MCF 10A (cell line): Measurements from ENCODE around the gene ASB11. TPM values are rescaled to one million over a fixed set of nuclear protein-coding genes. Genes with fewer than 3 reads are reported as not detected.
"Not testable (repeated sequence)": the region's sequence is repeated elsewhere in the genome, so short reads cannot be mapped to it uniquely, and the experiment has no call there.

Source experiments
- BruUV-seq: library from RNA; stranded (reverse); fragments of 400-500 nt; replicated peaks from 2 replicates; lab custom pipeline; 2021; lab: Mats Ljungman, UMichigan
- CTCF ChIA-PET: fragments of 300-600 bp; sonication (Branson Sonifier 250); formaldehyde crosslinking; extraction: SDS; loops from one replicate; lab custom pipeline; 2021; ENCODE audit warnings: antibody characterized with exemption, inconsistent platforms; lab: Yijun Ruan, JAX
- POLR2A ChIA-PET: fragments of 300-600, 350-650 bp; sonication (Branson Sonifier 250); formaldehyde crosslinking; extraction: SDS; loops from one replicate; lab custom pipeline; 2020; ENCODE audit warnings: antibody characterized with exemption, inconsistent platforms; lab: Yijun Ruan, JAX
- DNase-seq: peaks from one replicate; pipeline ENCODE4 v3.0.0-alpha.2; 2018; ENCODE audit not compliant: unreplicated experiment
- H3K27ac Mint-ChIP-seq: one replicate; pipeline ENCODE4 v1.8.0; 2022; ENCODE audit warnings: mild to moderate bottlenecking, low read depth, mixed read lengths; ENCODE audit not compliant: unreplicated experiment
- H3K27me3 Mint-ChIP-seq: one replicate; pipeline ENCODE4 v1.8.0; 2022; ENCODE audit warnings: mixed read lengths; ENCODE audit not compliant: insufficient read depth, unreplicated experiment
- H3K36me3 Mint-ChIP-seq: one replicate; pipeline ENCODE4 v1.8.0; 2022; ENCODE audit warnings: mild to moderate bottlenecking, moderate library complexity, mixed read lengths; ENCODE audit not compliant: insufficient read depth, unreplicated experiment
- H3K4me1 Mint-ChIP-seq: one replicate; pipeline ENCODE4 v1.8.0; 2022; ENCODE audit warnings: mixed read lengths; ENCODE audit not compliant: insufficient read depth, unreplicated experiment
- H3K4me3 Mint-ChIP-seq: one replicate; pipeline ENCODE4 v1.8.0; 2022; ENCODE audit warnings: mild to moderate bottlenecking, moderate library complexity, mixed read lengths; ENCODE audit not compliant: unreplicated experiment
- H3K9me3 Mint-ChIP-seq: one replicate; pipeline ENCODE4 v1.8.0; 2022; ENCODE audit warnings: mixed read lengths; ENCODE audit not compliant: unreplicated experiment
- CTCF ChIP-seq: fragments of 200-600 bp; IDR thresholded peaks from one replicate; pipeline ENCODE4 v1.8.0; 2022; ENCODE audit warnings: antibody characterized with exemption, mild to moderate bottlenecking; ENCODE audit not compliant: unreplicated experiment
- intact Hi-C: fragments of 100-400 bp; cut with micrococcal nuclease; formaldehyde crosslinking; loops from 2 replicates; pipeline ENCODE4 v1.14.1; 2022
- total RNA-seq: library from RNA; stranded (reverse); gene quantifications from 2 replicates; pipeline ENCODE4 v1.2.3, GENCODE V29; 2022

Gene ASB11
- total RNA-seq, 1 experiment from 2014 or later: not detected

DNA sequence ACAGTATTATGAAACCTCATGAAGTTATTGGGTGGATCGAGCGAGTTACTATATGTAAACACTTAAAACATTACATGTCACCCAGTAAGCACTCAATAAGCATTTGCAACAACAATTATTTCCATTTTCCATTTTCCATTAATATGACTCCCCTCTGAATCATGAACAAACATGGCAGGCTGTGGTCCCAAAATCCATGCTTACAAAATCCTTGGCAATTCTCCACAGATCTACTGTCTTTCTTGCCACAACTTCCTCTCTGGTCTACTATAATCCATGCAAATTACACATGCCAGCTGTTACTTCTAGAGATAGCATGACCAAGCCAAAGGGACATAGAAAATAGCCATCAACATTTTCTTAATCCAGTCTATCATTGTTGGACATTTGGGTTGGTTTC lies 22.0 kb downstream of the ASB11 start:
- H3K4me1 Mint-ChIP-seq: no peaks in the 10 kb centered on the region
- no peaks in the 10 kb centered on the region for H3K27me3 Mint-ChIP-seq
- H3K27ac Mint-ChIP-seq: no peak overlapping the region
- ChIA-PET CTCF (no interaction called here), POLR2A (no interaction called here)
- intact Hi-C loops: no loop called here
- no peaks in the 10 kb centered on the region for H3K9me3 Mint-ChIP-seq
- no peaks in the 10 kb centered on the region for H3K36me3 Mint-ChIP-seq
- BruUV-seq: no TSS peak
- no peak overlapping the region for H3K4me3 Mint-ChIP-seq
- no peak for DNase-seq
- no peak for TF ChIP-seq CTCF

GRCh38 chrX:15292861-15293260 lies 22.6 kb downstream of the ASB11 start:
- Mint-ChIP-seq H3K27ac (no peak overlapping the region), H3K4me1 (no peaks in the 10 kb centered on the region), H3K36me3 (no peaks in the 10 kb centered on the region), H3K9me3 (no peaks in the 10 kb centered on the region), H3K4me3 (no peak overlapping the region), H3K27me3 (no peaks in the 10 kb centered on the region)
- CTCF ChIA-PET: no interaction called here
- POLR2A ChIA-PET: no interaction called here
- BruUV-seq: no TSS peak
- intact Hi-C loops: no loop called here
- no peak for DNase-seq
- TF ChIP-seq CTCF: no peak

DNA sequence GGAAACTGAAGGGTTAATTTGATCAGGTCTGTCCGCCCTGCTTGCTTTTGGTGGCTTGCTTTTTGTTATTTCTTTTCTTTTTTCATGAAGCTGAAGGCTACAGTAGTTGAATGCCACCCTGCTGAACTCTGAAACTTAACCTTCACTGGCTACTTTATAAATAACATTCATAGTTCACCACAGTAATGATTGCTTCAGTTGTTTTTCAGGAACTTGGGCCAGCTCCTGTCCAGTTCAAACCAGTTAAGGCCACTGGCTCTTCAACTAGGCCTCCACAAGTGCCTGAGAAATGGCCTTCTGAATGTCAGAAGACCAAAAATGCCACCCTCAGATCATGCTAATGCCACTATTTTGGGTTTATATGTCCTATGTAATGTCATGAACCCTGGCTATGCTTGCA lies 37.8 kb downstream of the ASB11 start:
- H3K9me3 Mint-ChIP-seq: no peaks in the 10 kb centered on the region
- CTCF ChIA-PET: interaction anchor here (1.2 kb wide), 1 partner anchor 10 kb away, joined by 3 read pairs; no protein-coding TSS in a partner anchor
- no TSS peak for BruUV-seq
- H3K4me1 Mint-ChIP-seq: no peaks in the 10 kb centered on the region
- peaks cover 15% of the 10 kb centered on the region for H3K27me3 Mint-ChIP-seq
- H3K27ac Mint-ChIP-seq: no peak overlapping the region
- no peaks in the 10 kb centered on the region for H3K36me3 Mint-ChIP-seq
- TF ChIP-seq CTCF: no peak
- DNase-seq: no peak
- intact Hi-C loops: no loop called here
- no peak overlapping the region for H3K4me3 Mint-ChIP-seq
- POLR2A ChIA-PET: no interaction called here

GRCh38 chrX:15274946-15275345 lies 40.5 kb downstream of the ASB11 start:
- POLR2A ChIA-PET: no interaction called here
- CTCF ChIA-PET: no interaction called here
- no peak for TF ChIP-seq CTCF
- no peaks in the 10 kb centered on the region for H3K9me3 Mint-ChIP-seq
- no TSS peak for BruUV-seq
- DNase-seq: no peak
- intact Hi-C loops: no loop called here
- no peak overlapping the region for H3K4me3 Mint-ChIP-seq
- peaks cover under 1% of the 10 kb centered on the region for H3K4me1 Mint-ChIP-seq
- no peaks in the 10 kb centered on the region for H3K36me3 Mint-ChIP-seq
- H3K27me3 Mint-ChIP-seq: peaks cover 15% of the 10 kb centered on the region
- no peak overlapping the region for H3K27ac Mint-ChIP-seq

DNA sequence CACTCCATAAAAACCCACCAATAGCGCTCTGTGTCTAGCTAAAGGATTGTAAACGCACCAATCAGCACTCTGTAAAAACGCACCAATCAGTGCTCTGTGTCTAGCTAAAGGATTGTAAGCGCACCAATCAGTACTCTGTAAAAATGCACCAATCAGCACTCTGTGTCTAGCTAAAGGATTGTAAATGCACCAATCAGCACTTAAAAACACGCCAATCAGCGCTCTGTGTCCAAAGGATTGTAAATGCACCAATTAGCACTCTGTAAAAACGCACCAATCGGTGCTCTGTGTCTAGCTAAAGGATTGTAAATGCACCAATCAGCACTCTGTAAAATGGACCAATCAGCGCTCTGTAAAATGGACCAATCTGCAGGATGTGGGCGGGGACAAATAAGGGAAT lies 42.2 kb downstream of the ASB11 start:
- H3K4me3 Mint-ChIP-seq, DNase-seq, H3K27ac Mint-ChIP-seq, POLR2A ChIA-PET, H3K9me3 Mint-ChIP-seq, H3K4me1 Mint-ChIP-seq, H3K36me3 Mint-ChIP-seq, intact Hi-C loops, BruUV-seq: not testable (repeated sequence)
- CTCF ChIA-PET: interaction anchor here (0.7 to 1.9 kb wide), 4 partner anchors 9 to 195 kb away, joined by 3 to 5 read pairs (median 4); no protein-coding TSS in a partner anchor
- peaks cover 15% of the 10 kb centered on the region for H3K27me3 Mint-ChIP-seq
